ENCODE results near the gene FANCC.
"Not testable (repeated sequence)": the region's sequence is repeated elsewhere in the genome, so short reads cannot be mapped to it uniquely, and the experiment has no call there.

DNA sequence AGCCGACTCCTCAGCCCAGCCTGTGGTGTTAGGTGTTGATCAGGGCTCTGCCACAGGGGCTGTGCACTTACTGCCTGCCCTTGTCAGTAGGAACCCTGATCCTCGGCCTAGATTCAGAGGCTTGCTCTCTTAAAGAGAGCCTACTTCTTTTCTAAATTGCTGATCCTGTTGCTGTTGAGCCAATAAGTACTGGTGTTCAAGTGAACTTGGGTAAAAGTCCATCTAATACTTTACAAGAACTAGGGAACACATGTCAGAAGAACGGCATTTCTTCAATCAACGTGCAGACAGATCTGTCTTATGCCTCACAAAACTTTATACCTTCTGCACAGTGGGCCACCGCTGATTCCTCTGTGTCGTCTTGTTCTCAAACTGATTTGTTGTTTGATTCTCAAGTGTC lies 24.2 kb downstream of the FANCC start:
- not testable (repeated sequence) for TF ChIP-seq FOXM1 (IDR thresholded peaks at IDR 0.05; ENCODE audit: borderline replicate concordance); SUZ12 (IDR thresholded peaks at IDR 0.05); ARNT (IDR thresholded peaks at IDR 0.05); ZNF384 (IDR thresholded peaks at IDR 0.05); TARDBP (IDR thresholded peaks at IDR 0.05); HDGF (IDR thresholded peaks at IDR 0.05; ENCODE audit: borderline replicate concordance); LEF1 (IDR thresholded peaks at IDR 0.05; ENCODE audit: borderline replicate concordance); FOXK2 (IDR thresholded peaks at IDR 0.05); BHLHE40 (IDR thresholded peaks at IDR 0.05; ENCODE audit: borderline replicate concordance); NFRKB (IDR thresholded peaks at IDR 0.05); FOXA1 (IDR thresholded peaks at IDR 0.05)
- TF ChIP-seq, protein P1, sequence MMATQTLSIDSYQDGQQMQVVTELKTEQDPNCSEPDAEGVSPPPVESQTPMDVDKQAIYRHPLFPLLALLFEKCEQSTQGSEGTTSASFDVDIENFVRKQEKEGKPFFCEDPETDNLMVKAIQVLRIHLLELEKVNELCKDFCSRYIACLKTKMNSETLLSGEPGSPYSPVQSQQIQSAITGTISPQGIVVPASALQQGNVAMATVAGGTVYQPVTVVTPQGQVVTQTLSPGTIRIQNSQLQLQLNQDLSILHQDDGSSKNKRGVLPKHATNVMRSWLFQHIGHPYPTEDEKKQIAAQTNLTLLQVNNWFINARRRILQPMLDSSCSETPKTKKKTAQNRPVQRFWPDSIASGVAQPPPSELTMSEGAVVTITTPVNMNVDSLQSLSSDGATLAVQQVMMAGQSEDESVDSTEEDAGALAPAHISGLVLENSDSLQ (IDR thresholded peaks at IDR 0.05): not testable (repeated sequence)

Data from HEK293T (cell line).